ENCODE measurements around the gene TSSC4. TPM values are rescaled to one million over a fixed set of nuclear protein-coding genes. Genes with fewer than 3 reads are reported as not detected.

TSSC4 gene
- total RNA-seq, 1 experiment from 2014 or later = 25.3 TPM

GRCh38 chr11:2392241-2392959 lies 8.2 kb upstream of the TSSC4 start:
- peak overlapping the region; percentile 19; the same call in 1 of the 2 replicates for H3K4me3 ChIP-seq (ENCODE audit: low read length)
- no peak overlapping the region for H2AFZ ChIP-seq (ENCODE audit: low read length)
- H3K27me3 ChIP-seq (ENCODE audit: low read length) = no peaks in the 10 kb centered on the region
- no peak for DNase-seq
- H3K79me2 ChIP-seq (ENCODE audit: low read length) = peaks cover 66% of the 10 kb centered on the region
- H3K27ac ChIP-seq (ENCODE audit: low read length) = peak overlapping the region; percentile 100
- H3K9me2 ChIP-seq (replicated peaks; ENCODE audit: insufficient read depth, low read length) = no peaks in the 10 kb centered on the region
- no peaks in the 10 kb centered on the region for H3K9me3 ChIP-seq (ENCODE audit: low read length)
- peak overlapping the region; percentile 85 for H3K4me2 ChIP-seq (ENCODE audit: low read depth, low read length, poor library complexity, severe bottlenecking)
- H3K4me1 ChIP-seq (ENCODE audit: low read length) = peaks cover 100% of the 10 kb centered on the region
- peaks cover 55% of the 10 kb centered on the region for H4K20me1 ChIP-seq (ENCODE audit: insufficient read depth, low read depth, low read length)
- H3K36me3 ChIP-seq (ENCODE audit: insufficient read depth, low read length) = peaks cover 34% of the 10 kb centered on the region
- H3K9ac ChIP-seq (ENCODE audit: low read length) = peak overlapping the region; percentile 99

GRCh38 chr11:2393111-2393868 lies 7.3 kb upstream of the TSSC4 start:
- Histone ChIP-seq H3K9me2 (replicated peaks; ENCODE audit: insufficient read depth, low read length) (no peaks in the 10 kb centered on the region), H3K9me3 (ENCODE audit: low read length) (no peaks in the 10 kb centered on the region), H3K4me3 (ENCODE audit: low read length) (peak overlapping the region; percentile 19; the same call in 1 of the 2 replicates), H3K79me2 (ENCODE audit: low read length) (peaks cover 57% of the 10 kb centered on the region), H3K9ac (ENCODE audit: low read length) (peak overlapping the region; percentile 99), H3K27me3 (ENCODE audit: low read length) (no peaks in the 10 kb centered on the region), H3K4me1 (ENCODE audit: low read length) (peaks cover 100% of the 10 kb centered on the region), H3K36me3 (ENCODE audit: insufficient read depth, low read length) (peaks cover 39% of the 10 kb centered on the region), H3K4me2 (ENCODE audit: low read depth, low read length, poor library complexity, severe bottlenecking) (peak overlapping the region; percentile 85), H4K20me1 (ENCODE audit: insufficient read depth, low read depth, low read length) (peaks cover 55% of the 10 kb centered on the region), H2AFZ (ENCODE audit: low read length) (no peak overlapping the region), H3K27ac (ENCODE audit: low read length) (peak overlapping the region; percentile 100)
- peak; percentile 70 for DNase-seq

- Histone ChIP-seq H3K9me3 (ENCODE audit: low read length) (no peaks in the 10 kb centered on the region), H4K20me1 (ENCODE audit: insufficient read depth, low read depth, low read length) (peaks cover 55% of the 10 kb centered on the region), H2AFZ (ENCODE audit: low read length) (no peak overlapping the region), H3K4me1 (ENCODE audit: low read length) (peaks cover 100% of the 10 kb centered on the region), H3K27ac (ENCODE audit: low read length) (peak overlapping the region; percentile 100), H3K79me2 (ENCODE audit: low read length) (peaks cover 49% of the 10 kb centered on the region), H3K27me3 (ENCODE audit: low read length) (no peaks in the 10 kb centered on the region), H3K36me3 (ENCODE audit: insufficient read depth, low read length) (peaks cover 39% of the 10 kb centered on the region), H3K9ac (ENCODE audit: low read length) (peak overlapping the region; percentile 99), H3K4me3 (ENCODE audit: low read length) (peak overlapping the region; percentile 19; the same call in 1 of the 2 replicates), H3K9me2 (replicated peaks; ENCODE audit: insufficient read depth, low read length) (no peaks in the 10 kb centered on the region), H3K4me2 (ENCODE audit: low read depth, low read length, poor library complexity, severe bottlenecking) (peak overlapping the region; percentile 85)
- peak; percentile 75 for DNase-seq
Observed at GRCh38 chr11:2393941-2394817, 6.4 kb upstream of the TSSC4 start.

- H3K36me3 ChIP-seq (ENCODE audit: insufficient read depth, low read length) = peaks cover 39% of the 10 kb centered on the region
- no peaks in the 10 kb centered on the region for H3K9me3 ChIP-seq (ENCODE audit: low read length)
- peak overlapping the region; percentile 99 for H3K9ac ChIP-seq (ENCODE audit: low read length)
- H3K79me2 ChIP-seq (ENCODE audit: low read length) = peaks cover 43% of the 10 kb centered on the region
- peak overlapping the region; percentile 85 for H3K4me2 ChIP-seq (ENCODE audit: low read depth, low read length, poor library complexity, severe bottlenecking)
- H3K4me1 ChIP-seq (ENCODE audit: low read length) = peaks cover 100% of the 10 kb centered on the region
- H3K27ac ChIP-seq (ENCODE audit: low read length) = peak overlapping the region; percentile 100
- no peaks in the 10 kb centered on the region for H3K27me3 ChIP-seq (ENCODE audit: low read length)
- H3K4me3 ChIP-seq (ENCODE audit: low read length) = no peak overlapping the region
- peaks cover 55% of the 10 kb centered on the region for H4K20me1 ChIP-seq (ENCODE audit: insufficient read depth, low read depth, low read length)
- H2AFZ ChIP-seq (ENCODE audit: low read length) = no peak overlapping the region
- no peaks in the 10 kb centered on the region for H3K9me2 ChIP-seq (replicated peaks; ENCODE audit: insufficient read depth, low read length)
- no peak for DNase-seq
Observed at GRCh38 chr11:2394818-2395105, 5.8 kb upstream of the TSSC4 start.

- Histone ChIP-seq H3K4me3 (ENCODE audit: low read length) (no peak overlapping the region), H3K9ac (ENCODE audit: low read length) (peak overlapping the region; percentile 99), H3K4me2 (ENCODE audit: low read depth, low read length, poor library complexity, severe bottlenecking) (no peak overlapping the region), H3K27ac (ENCODE audit: low read length) (peak overlapping the region; percentile 100), H3K36me3 (ENCODE audit: insufficient read depth, low read length) (peaks cover 38% of the 10 kb centered on the region), H3K9me2 (replicated peaks; ENCODE audit: insufficient read depth, low read length) (no peaks in the 10 kb centered on the region), H4K20me1 (ENCODE audit: insufficient read depth, low read depth, low read length) (peaks cover 51% of the 10 kb centered on the region), H2AFZ (ENCODE audit: low read length) (no peak overlapping the region), H3K27me3 (ENCODE audit: low read length) (no peaks in the 10 kb centered on the region), H3K9me3 (ENCODE audit: low read length) (no peaks in the 10 kb centered on the region), H3K4me1 (ENCODE audit: low read length) (peaks cover 98% of the 10 kb centered on the region), H3K79me2 (ENCODE audit: low read length) (peaks cover 38% of the 10 kb centered on the region)
- no peak for DNase-seq
Observed at GRCh38 chr11:2395211-2395730, 5.3 kb upstream of the TSSC4 start.

GRCh38 chr11:2395856-2396255 lies 4.7 kb upstream of the TSSC4 start:
- peaks cover 92% of the 10 kb centered on the region for H3K4me1 ChIP-seq (ENCODE audit: low read length)
- H3K27ac ChIP-seq (ENCODE audit: low read length) = peak overlapping the region; percentile 100
- H3K4me2 ChIP-seq (ENCODE audit: low read depth, low read length, poor library complexity, severe bottlenecking) = no peak overlapping the region
- H3K9me3 ChIP-seq (ENCODE audit: low read length) = no peaks in the 10 kb centered on the region
- H3K9me2 ChIP-seq (replicated peaks; ENCODE audit: insufficient read depth, low read length) = no peaks in the 10 kb centered on the region
- H3K9ac ChIP-seq (ENCODE audit: low read length) = peak overlapping the region; percentile 12; the same call in 1 of the 2 replicates
- DNase-seq = no peak
- peaks cover 35% of the 10 kb centered on the region for H3K36me3 ChIP-seq (ENCODE audit: insufficient read depth, low read length)
- H3K79me2 ChIP-seq (ENCODE audit: low read length) = peaks cover 34% of the 10 kb centered on the region
- H4K20me1 ChIP-seq (ENCODE audit: insufficient read depth, low read depth, low read length) = peaks cover 47% of the 10 kb centered on the region
- no peak overlapping the region for H3K4me3 ChIP-seq (ENCODE audit: low read length)
- H3K27me3 ChIP-seq (ENCODE audit: low read length) = no peaks in the 10 kb centered on the region
- no peak overlapping the region for H2AFZ ChIP-seq (ENCODE audit: low read length)

GRCh38 chr11:2396471-2396870 lies 4.1 kb upstream of the TSSC4 start:
- no peak overlapping the region for H3K4me3 ChIP-seq (ENCODE audit: low read length)
- peaks cover 88% of the 10 kb centered on the region for H3K4me1 ChIP-seq (ENCODE audit: low read length)
- no peaks in the 10 kb centered on the region for H3K27me3 ChIP-seq (ENCODE audit: low read length)
- peak overlapping the region; percentile 100; the same call in 1 of the 2 replicates for H3K27ac ChIP-seq (ENCODE audit: low read length)
- H3K36me3 ChIP-seq (ENCODE audit: insufficient read depth, low read length) = peaks cover 32% of the 10 kb centered on the region
- H2AFZ ChIP-seq (ENCODE audit: low read length) = no peak overlapping the region
- H3K79me2 ChIP-seq (ENCODE audit: low read length) = peaks cover 34% of the 10 kb centered on the region
- H3K9me2 ChIP-seq (replicated peaks; ENCODE audit: insufficient read depth, low read length) = no peaks in the 10 kb centered on the region
- H3K4me2 ChIP-seq (ENCODE audit: low read depth, low read length, poor library complexity, severe bottlenecking) = no peak overlapping the region
- H3K9ac ChIP-seq (ENCODE audit: low read length) = no peak overlapping the region
- DNase-seq = no peak
- peaks cover 43% of the 10 kb centered on the region for H4K20me1 ChIP-seq (ENCODE audit: insufficient read depth, low read depth, low read length)
- H3K9me3 ChIP-seq (ENCODE audit: low read length) = no peaks in the 10 kb centered on the region
